NCI-H748 (cell line): ENCODE measurements around the gene MRPL39.
A peak's percentile ranks its signal among the peaks of the same experiment; 100 is the strongest.

Experiments
- DNase-seq: peaks from one replicate; lab custom pipeline; 2025; ENCODE audit not compliant: unreplicated experiment; lab: John Stamatoyannopoulos, UW

MRPL39 gene

DNA sequence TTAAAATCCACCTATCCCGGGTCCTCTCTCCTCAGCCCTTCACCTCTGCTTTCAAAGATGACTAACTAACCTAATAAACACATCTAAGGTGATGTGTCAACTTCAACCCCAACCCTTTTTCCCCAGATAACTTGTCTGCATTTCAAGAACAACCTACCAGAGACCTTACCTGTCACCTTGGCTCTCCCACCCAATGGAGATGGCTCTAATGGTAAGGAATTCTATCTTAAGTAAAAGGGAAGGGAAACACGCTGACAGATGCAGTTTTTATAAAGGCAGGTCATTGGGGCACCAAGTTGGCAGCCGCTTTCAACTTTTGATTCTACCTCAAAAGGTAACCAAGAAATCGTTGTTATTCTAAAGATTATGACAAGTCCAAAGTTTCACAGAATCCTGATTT is 37.6 kb downstream of the MRPL39 start:
- no peak for DNase-seq

- no peak for DNase-seq
Measured at GRCh38 chr21:25569084-25569483, 38.2 kb downstream of the MRPL39 start.

GRCh38 chr21:25568246-25568645 is 39.0 kb downstream of the MRPL39 start:
- no peak for DNase-seq

DNA sequence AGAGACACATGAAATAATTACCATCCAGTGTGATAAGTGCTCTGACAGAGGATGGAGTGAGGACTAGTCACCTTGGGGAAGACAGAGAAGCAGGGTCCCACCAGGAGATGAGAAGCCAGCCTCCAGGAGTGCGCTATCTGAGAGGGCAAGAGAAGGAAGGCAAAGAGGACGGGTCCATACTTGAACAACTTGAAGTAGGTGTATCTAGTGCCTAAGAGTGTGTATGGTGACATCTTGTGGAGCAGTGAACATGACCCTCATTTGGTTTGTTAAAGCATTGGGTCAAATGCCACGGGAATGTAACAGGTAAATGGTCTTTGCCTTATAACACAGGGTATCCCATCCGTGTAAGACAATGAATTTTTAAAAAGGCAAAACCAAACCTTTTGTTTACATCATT is 39.8 kb downstream of the MRPL39 start:
- DNase-seq, result no peak

GRCh38 chr21:25566645-25567044 is 40.6 kb downstream of the MRPL39 start:
- no peak for DNase-seq

- DNase-seq, result no peak
Measured at GRCh38 chr21:25565272-25566211, 41.7 kb downstream of the MRPL39 start.

GRCh38 chr21:25564349-25564948 is 42.8 kb downstream of the MRPL39 start:
- no peak for DNase-seq

- DNase-seq, result no peak
Measured at GRCh38 chr21:25563361-25564116, 43.7 kb downstream of the MRPL39 start.

GRCh38 chr21:25562660-25563059 is 44.6 kb downstream of the MRPL39 start:
- DNase-seq, result no peak

- DNase-seq, result peak; percentile 71
Measured at GRCh38 chr21:25561668-25562641, 45.3 kb downstream of the MRPL39 start.

GRCh38 chr21:25560891-25561290 is 46.4 kb downstream of the MRPL39 start:
- DNase-seq, result no peak

DNA sequence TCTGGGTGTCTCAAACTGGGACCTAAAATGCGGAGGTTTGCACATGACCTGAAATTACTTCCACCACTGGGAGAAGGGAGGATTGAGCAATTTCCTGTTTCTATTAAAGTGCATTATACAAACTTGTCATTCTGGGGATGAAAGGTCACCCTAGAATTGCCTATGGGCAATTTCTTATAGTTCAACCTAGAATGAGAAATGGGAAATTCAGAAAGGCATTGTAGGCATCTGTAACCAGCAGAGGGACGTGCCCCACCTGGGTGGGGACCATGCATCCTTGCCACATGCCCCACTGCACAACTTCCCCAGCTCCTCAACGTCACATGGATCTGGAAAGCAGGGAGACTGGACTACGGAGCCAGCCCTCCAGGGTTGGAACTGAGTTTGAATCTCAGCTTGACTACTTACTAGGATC is 47.0 kb downstream of the MRPL39 start:
- no peak for DNase-seq

DNA sequence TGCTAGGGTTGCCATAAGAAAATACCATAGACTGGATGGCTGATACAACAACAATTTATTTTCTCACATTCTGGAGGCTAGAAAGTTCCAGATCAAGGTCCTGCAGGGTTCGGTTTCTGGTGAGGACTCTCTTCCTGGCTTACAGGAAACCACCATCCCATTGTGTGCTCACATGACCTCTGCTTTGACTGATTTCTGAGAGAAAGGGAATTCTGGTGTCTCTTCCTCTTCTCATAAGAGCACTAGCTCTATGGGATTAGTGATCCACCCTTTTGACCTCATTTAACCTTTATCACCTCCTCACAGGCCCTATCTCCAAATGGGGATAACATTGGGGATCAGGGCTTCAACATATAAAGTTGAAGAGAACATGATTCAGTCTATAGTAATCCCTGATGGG is 47.5 kb downstream of the MRPL39 start:
- DNase-seq, result no peak

GRCh38 chr21:25558123-25558522 is 49.2 kb downstream of the MRPL39 start:
- no peak for DNase-seq

DNA sequence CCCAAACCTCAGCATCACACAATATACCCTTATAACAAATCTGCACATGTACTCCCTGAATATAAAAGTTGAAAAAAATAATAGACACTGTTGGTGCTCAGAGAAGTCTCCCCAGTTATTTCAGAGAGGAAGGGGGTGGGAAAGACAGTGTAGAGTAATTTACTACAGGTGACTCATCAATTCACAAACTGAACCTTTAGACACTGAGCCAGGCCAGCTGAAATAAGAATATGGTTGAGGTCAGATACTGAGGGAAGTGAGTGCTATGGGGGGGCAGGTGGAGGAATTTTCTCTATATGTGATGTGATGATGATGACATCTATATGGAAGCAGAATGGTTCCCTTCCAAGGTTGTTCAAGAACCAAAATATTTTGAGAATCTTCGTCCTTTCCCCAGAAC is 50.1 kb downstream of the MRPL39 start:
- no peak for DNase-seq

DNA sequence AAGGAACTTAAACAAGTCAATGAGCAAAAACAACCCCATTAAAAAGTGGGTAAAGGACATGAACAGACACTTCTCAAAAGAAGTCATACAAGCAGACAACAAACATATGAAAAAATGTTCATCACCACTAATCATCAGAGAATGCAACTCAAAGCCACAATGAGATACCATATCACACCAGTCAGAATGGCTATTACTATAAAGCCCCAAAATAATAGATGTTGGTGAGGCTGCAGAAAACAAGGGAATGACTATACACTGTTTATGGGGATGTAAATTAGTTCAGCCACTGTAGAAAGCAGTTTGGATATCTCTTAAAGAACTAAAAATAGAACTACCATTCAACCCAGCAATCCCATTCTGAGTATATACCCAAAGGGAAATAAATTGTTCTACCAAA is 51.2 kb downstream of the MRPL39 start:
- no peak for DNase-seq

DNA sequence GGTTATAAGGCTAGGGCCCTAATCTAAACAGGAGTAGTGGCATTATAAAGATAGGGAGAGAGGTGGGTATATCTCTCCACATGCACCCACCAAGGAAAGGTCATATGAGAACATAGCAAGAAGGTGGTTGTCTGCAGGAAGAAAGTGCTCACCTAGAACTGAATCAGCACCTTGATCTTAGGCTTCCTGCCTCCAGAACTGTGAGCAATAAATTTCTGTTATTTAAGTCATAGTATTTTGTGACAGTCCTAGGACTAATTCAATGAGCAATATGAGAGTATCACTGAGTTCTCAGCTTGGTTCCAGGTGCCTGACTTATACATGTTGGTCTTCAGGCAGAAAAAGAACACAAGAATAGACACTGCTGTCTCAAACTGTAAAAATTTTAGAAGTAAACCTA is 51.8 kb downstream of the MRPL39 start:
- DNase-seq, result no peak

DNA sequence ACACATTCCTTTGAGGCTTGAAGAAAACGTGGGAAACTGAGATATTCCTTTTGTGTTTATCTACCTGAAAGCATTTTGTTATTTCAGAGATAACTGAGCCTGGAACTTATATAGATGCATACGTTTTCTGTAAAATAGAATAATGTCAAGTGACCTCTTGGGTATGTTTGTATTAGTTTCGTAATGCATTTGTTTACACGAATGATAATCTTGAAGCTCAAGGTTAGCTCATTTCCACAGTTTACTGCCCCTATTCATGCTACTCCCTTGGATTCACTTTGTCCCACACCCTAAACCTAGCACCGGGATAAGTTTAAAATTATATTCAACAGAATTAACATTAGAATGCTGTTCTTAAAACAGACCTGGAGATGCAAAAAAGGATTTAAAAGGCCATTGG is 54.4 kb downstream of the MRPL39 start:
- DNase-seq, result no peak

GRCh38 chr21:25551569-25551968 is 55.7 kb downstream of the MRPL39 start:
- DNase-seq, result no peak

DNA sequence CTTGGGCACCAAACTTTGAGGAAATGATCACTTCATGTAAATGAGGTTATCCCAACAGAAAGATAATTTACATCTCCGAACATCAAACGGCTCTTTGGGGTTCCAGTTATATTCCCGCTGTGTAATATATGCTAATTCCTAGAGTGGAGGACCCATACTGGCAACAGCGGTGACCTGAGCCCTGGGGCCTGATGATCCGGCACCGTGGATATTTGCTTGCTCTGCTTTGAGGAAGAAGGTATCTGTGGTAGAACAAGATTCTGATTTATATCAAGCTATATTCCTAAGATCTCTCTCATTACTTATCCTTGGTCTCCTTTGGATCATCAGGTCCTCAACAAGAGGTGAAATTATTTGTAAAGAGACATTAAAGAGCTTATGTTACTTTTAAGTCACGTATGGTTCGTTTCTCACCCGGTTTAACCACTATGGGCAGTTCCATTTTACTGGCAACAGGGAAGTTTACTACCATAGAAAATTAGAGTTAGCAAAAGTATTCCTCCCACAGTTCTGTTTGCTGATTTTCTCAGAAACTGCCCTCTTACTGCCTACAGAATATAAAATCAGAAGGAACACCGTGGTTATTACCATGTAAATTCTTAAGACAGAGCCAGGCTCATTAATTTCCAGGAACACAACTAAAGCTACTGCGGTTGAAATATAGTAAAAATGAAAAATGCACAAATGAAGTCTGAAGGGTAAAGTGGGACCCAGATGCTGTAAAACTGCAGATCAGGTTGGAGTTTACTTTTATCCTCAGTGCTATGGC is 56.7 kb downstream of the MRPL39 start:
- DNase-seq, result no peak
